Adipose tissue (tissue), 3 donors: ENCODE measurements around the gene OPRD1. TPM values are rescaled to one million over a fixed set of nuclear protein-coding genes. Genes with fewer than 3 reads are reported as not detected.
"Not testable (repeated sequence)": the region's sequence is repeated elsewhere in the genome, so short reads cannot be mapped to it uniquely, and the experiment has no call there.

Experiments used
- H3K27ac ChIP-seq: one replicate; pipeline ENCODE4 v1.5.1; 2013; ENCODE audit warnings: low read depth, low read length
- WGBS, 3 donors: extraction: QIAGEN DNeasy Blood & Tissue Kit; methylation state at CpG; one replicate each; pipeline ENCODE4 v1.1.7; 2013; 5-methylcytosine and 5-hydroxymethylcytosine counted together
- polyA plus RNA-seq, 3 donors: library from polyadenylated mRNA; stranded (reverse); fragments of 200-250 nt; gene quantifications; one replicate each; pipeline ENCODE4 v1.2.3, GENCODE V29; 2013
- donor health status: healthy with polysubstance abuse.
- donor health status: Bipolar disorder and iron deficiency.
- donor health status: healthy.

Gene OPRD1
- polyA plus RNA-seq, 3 donors: 0.01 to 0.11 (median 0.08) TPM

- no peak overlapping the region for H3K27ac ChIP-seq
- WGBS, 3 donors: 75 to 82% (median 80%) methylated on average over 2 of the region's 2 CpGs
These were observed 18.8 kb downstream of the OPRD1 start for GRCh38 chr1:28830814-28831213.

- 70 to 86% (median 86%) methylated on average over 4 of the region's 4 CpGs for WGBS, 3 donors
- no peak overlapping the region for H3K27ac ChIP-seq
These were observed 21.0 kb downstream of the OPRD1 start for GRCh38 chr1:28832966-28833365.

GRCh38 chr1:28833381-28833780, 21.4 kb downstream of the OPRD1 start:
- 86 to 93% (median 88%) methylated on average over 7 of the region's 7 CpGs for WGBS, 3 donors
- no peak overlapping the region for H3K27ac ChIP-seq

GRCh38 chr1:28835237-28835650, 23.3 kb downstream of the OPRD1 start:
- no peak overlapping the region for H3K27ac ChIP-seq
- WGBS, 3 donors: 45 to 55% (median 51%) methylated on average over 4 of the region's 4 CpGs

- H3K27ac ChIP-seq: no peak overlapping the region
- whole genome bisulfite sequencing, 3 donors: 83 to 92% (median 83%) methylated on average over 15 of the region's 15 CpGs
These were observed 24.5 kb downstream of the OPRD1 start for GRCh38 chr1:28836421-28836956.

GRCh38 chr1:28840928-28841544, 29.1 kb downstream of the OPRD1 start:
- WGBS, 3 donors: 85 to 88% (median 88%) methylated on average over 8 of the region's 8 CpGs
- H3K27ac ChIP-seq: no peak overlapping the region

GRCh38 chr1:28845786-28846543, 34.0 kb downstream of the OPRD1 start:
- WGBS, 3 donors: 61 to 80% (median 67%) methylated on average over 8 of the region's 8 CpGs
- no peak overlapping the region for H3K27ac ChIP-seq

- H3K27ac ChIP-seq: not testable (repeated sequence)
- WGBS, 3 donors: 90 to 93% (median 92%) methylated on average over 6 of the region's 6 CpGs
These were observed 35.2 kb downstream of the OPRD1 start for GRCh38 chr1:28847207-28847606.

GRCh38 chr1:28848416-28848815, 36.4 kb downstream of the OPRD1 start:
- WGBS, 3 donors: 75 to 87% (median 85%) methylated on average over 3 of the region's 3 CpGs
- no peak overlapping the region for H3K27ac ChIP-seq

GRCh38 chr1:28853093-28853742, 41.2 kb downstream of the OPRD1 start:
- H3K27ac ChIP-seq: no peak overlapping the region
- WGBS, 3 donors: 70 to 81% (median 72%) methylated on average over 3 of the region's 3 CpGs

- H3K27ac ChIP-seq: not testable (repeated sequence)
- 84 to 91% (median 91%) methylated on average over 7 of the region's 7 CpGs for WGBS, 3 donors
These were observed 42.4 kb downstream of the OPRD1 start for GRCh38 chr1:28854406-28854805.

GRCh38 chr1:28855046-28855445, 43.1 kb downstream of the OPRD1 start:
- no peak overlapping the region for H3K27ac ChIP-seq
- 61 to 72% (median 62%) methylated on average over 8 of the region's 8 CpGs for WGBS, 3 donors

GRCh38 chr1:28855469-28855951, 43.5 kb downstream of the OPRD1 start:
- no peak overlapping the region for H3K27ac ChIP-seq
- 20 to 36% (median 29%) methylated on average over 12 of the region's 12 CpGs for WGBS, 3 donors

GRCh38 chr1:28855969-28856368, 44.0 kb downstream of the OPRD1 start:
- 72 to 80% (median 77%) methylated on average over 7 of the region's 7 CpGs for WGBS, 3 donors
- H3K27ac ChIP-seq: no peak overlapping the region

- WGBS, 3 donors: 61 to 84% (median 69%) methylated on average over 3 of the region's 3 CpGs
- H3K27ac ChIP-seq: no peak overlapping the region
These were observed 48.5 kb downstream of the OPRD1 start for GRCh38 chr1:28860332-28861073.

GRCh38 chr1:28862571-28863403, 50.8 kb downstream of the OPRD1 start:
- H3K27ac ChIP-seq: no peak overlapping the region
- WGBS, 3 donors: 85 to 89% (median 87%) methylated on average over 66 of the region's 66 CpGs

GRCh38 chr1:28864695-28865094, 52.7 kb downstream of the OPRD1 start:
- WGBS, 3 donors: 63 to 81% (median 77%) methylated on average over 6 of the region's 6 CpGs

More at GRCh38 chr1:28864695-28865094, 52.7 kb downstream of the OPRD1 start:
- no peak overlapping the region for H3K27ac ChIP-seq
